Esophagus squamous epithelium (tissue), 4 donors: ENCODE results near the gene DPM1.

ENCODE experiments used
- CTCF ChIP-seq, 6 experiments: fragments of 450-650 bp in 4 of 6; fragments of 200-600 bp in 2 of 6; sonication (generic) in 2 of 6; IDR thresholded peaks; one replicate each; pipeline ENCODE4 v1.5.1; 2016 to 2019; ENCODE audit warnings: antibody characterized with exemption in 6 of 6, mild to moderate bottlenecking in 4 of 6, moderate library complexity in 4 of 6
- POLR2A ChIP-seq, 4 donors: fragments of 450-650 bp; IDR thresholded peaks; one replicate each; pipeline ENCODE4 v1.6.1; 2017; ENCODE audit warnings: antibody characterized with exemption in 4 of 4, mild to moderate bottlenecking in 4 of 4, moderate library complexity in 3 of 4

GRCh38 chr20:50898475-50898874 is 59.9 kb downstream of the DPM1 start:
- no peak for TF ChIP-seq POLR2A (IDR thresholded peaks at IDR 0.05)
- no peak for TF ChIP-seq CTCF (IDR thresholded peaks at IDR 0.05)
